T-helper 2 cell treated with Interferon-gamma antibody and Interleukin-4, amounts not matched to agents 5 μg/mL and 100 μg/mL, for 36 hours (primary cell): Measurements from ENCODE around the gene SH2D3A.
"Not testable (repeated sequence)": the region's sequence is repeated elsewhere in the genome, so short reads cannot be mapped to it uniquely, and the experiment has no call there.

Experiments
- DNase-seq: peaks from one replicate; pipeline ENCODE4 v3.0.0; 2021; ENCODE audit warnings: low spot score
- H3K27ac Mint-ChIP-seq: one replicate; pipeline ENCODE4 v1.8.0; 2021; ENCODE audit warnings: mild to moderate bottlenecking, mixed read lengths
- H3K27me3 Mint-ChIP-seq: one replicate; pipeline ENCODE4 v1.8.0; 2021; ENCODE audit warnings: low read depth, mixed read lengths
- H3K36me3 Mint-ChIP-seq: one replicate; pipeline ENCODE4 v1.8.0; 2021; ENCODE audit warnings: low read depth, mixed read lengths
- H3K4me1 Mint-ChIP-seq: one replicate; pipeline ENCODE4 v1.8.0; 2021; ENCODE audit warnings: low read depth, mixed read lengths
- H3K4me3 Mint-ChIP-seq: one replicate; pipeline ENCODE4 v1.8.0; 2022; ENCODE audit warnings: mild to moderate bottlenecking, moderate library complexity, mixed read lengths
- H3K9me3 Mint-ChIP-seq: one replicate; pipeline ENCODE4 v1.8.0; 2021; ENCODE audit warnings: mixed read lengths

SH2D3A gene

GRCh38 chr19:6776045-6776444 lies 8.8 kb upstream of the SH2D3A start:
- Mint-ChIP-seq H3K4me3 (peak overlapping the region; percentile 10), H3K9me3 (peaks cover 12% of the 10 kb centered on the region), H3K27ac (peak overlapping the region; percentile 50), H3K36me3 (peaks cover 45% of the 10 kb centered on the region), H3K4me1 (peaks cover 39% of the 10 kb centered on the region)
- not testable (repeated sequence) for H3K27me3 Mint-ChIP-seq, DNase-seq

GRCh38 chr19:6774821-6775707 lies 7.8 kb upstream of the SH2D3A start:
- H3K9me3 Mint-ChIP-seq: peaks cover 12% of the 10 kb centered on the region
- peak overlapping the region; percentile 69 for H3K4me3 Mint-ChIP-seq
- H3K27me3 Mint-ChIP-seq: no peaks in the 10 kb centered on the region
- H3K4me1 Mint-ChIP-seq: peaks cover 38% of the 10 kb centered on the region
- peaks cover 42% of the 10 kb centered on the region for H3K36me3 Mint-ChIP-seq
- no peak for DNase-seq
- peak overlapping the region; percentile 41 for H3K27ac Mint-ChIP-seq

- Mint-ChIP-seq H3K27me3 (no peaks in the 10 kb centered on the region), H3K4me3 (peak overlapping the region; percentile 97), H3K9me3 (peaks cover 12% of the 10 kb centered on the region), H3K27ac (peak overlapping the region; percentile 87), H3K4me1 (peaks cover 38% of the 10 kb centered on the region), H3K36me3 (peaks cover 41% of the 10 kb centered on the region)
- DNase-seq: peak; percentile 66
Measured at GRCh38 chr19:6773323-6773931, 6.2 kb upstream of the SH2D3A start.

GRCh38 chr19:6772866-6773322 lies 5.7 kb upstream of the SH2D3A start:
- Mint-ChIP-seq H3K4me3 (peak overlapping the region; percentile 97), H3K36me3 (peaks cover 36% of the 10 kb centered on the region), H3K9me3 (peaks cover 12% of the 10 kb centered on the region), H3K27ac (peak overlapping the region; percentile 87), H3K4me1 (peaks cover 38% of the 10 kb centered on the region), H3K27me3 (no peaks in the 10 kb centered on the region)
- no peak for DNase-seq

GRCh38 chr19:6772028-6772865 lies 5.0 kb upstream of the SH2D3A start, which contains the start of gene VAV1:
Gene VAV1, plus strand, starts transcription at chr19:6772708. Its CDS starts 100 bp downstream, at chr19:6772808.
- H3K27me3 Mint-ChIP-seq: no peaks in the 10 kb centered on the region
- peaks cover 11% of the 10 kb centered on the region for H3K9me3 Mint-ChIP-seq
- peak within 1 kb of the TSS; percentile 87 for H3K27ac Mint-ChIP-seq
- peaks cover 35% of the 10 kb centered on the region for H3K4me1 Mint-ChIP-seq
- DNase-seq: peak; percentile 74
- H3K4me3 Mint-ChIP-seq: peak within 1 kb of the TSS; percentile 97
- H3K36me3 Mint-ChIP-seq: peaks cover 31% of the 10 kb centered on the region

- Mint-ChIP-seq H3K27ac (peak overlapping the region; percentile 87), H3K4me3 (peak overlapping the region; percentile 97), H3K36me3 (peaks cover 25% of the 10 kb centered on the region), H3K4me1 (peaks cover 36% of the 10 kb centered on the region)
- not testable (repeated sequence) for DNase-seq, H3K9me3 Mint-ChIP-seq, H3K27me3 Mint-ChIP-seq
Measured at GRCh38 chr19:6771648-6772027, 4.4 kb upstream of the SH2D3A start.

- H3K9me3 Mint-ChIP-seq: no peaks in the 10 kb centered on the region
- peaks cover 38% of the 10 kb centered on the region for H3K4me1 Mint-ChIP-seq
- no peak for DNase-seq
- no peaks in the 10 kb centered on the region for H3K27me3 Mint-ChIP-seq
- peak overlapping the region; percentile 40 for H3K4me3 Mint-ChIP-seq
- peaks cover 6% of the 10 kb centered on the region for H3K36me3 Mint-ChIP-seq
- peak overlapping the region; percentile 60 for H3K27ac Mint-ChIP-seq
Measured at GRCh38 chr19:6769006-6769619, 1.9 kb upstream of the SH2D3A start.

GRCh38 chr19:6768236-6768785 lies 1.1 kb upstream of the SH2D3A start:
- H3K4me3 Mint-ChIP-seq: peak overlapping the region; percentile 90
- DNase-seq: no peak
- peaks cover 33% of the 10 kb centered on the region for H3K4me1 Mint-ChIP-seq
- no peaks in the 10 kb centered on the region for H3K9me3 Mint-ChIP-seq
- H3K27me3 Mint-ChIP-seq: no peaks in the 10 kb centered on the region
- H3K36me3 Mint-ChIP-seq: peaks cover under 1% of the 10 kb centered on the region
- H3K27ac Mint-ChIP-seq: peak overlapping the region; percentile 85

GRCh38 chr19:6767081-6767356 lies 216 bp downstream of the SH2D3A start:
- Mint-ChIP-seq H3K27me3 (no peaks in the 10 kb centered on the region), H3K4me3 (peak overlapping the region; percentile 90), H3K27ac (peak overlapping the region; percentile 85), H3K36me3 (no peaks in the 10 kb centered on the region), H3K4me1 (peaks cover 29% of the 10 kb centered on the region), H3K9me3 (no peaks in the 10 kb centered on the region)
- no peak for DNase-seq

GRCh38 chr19:6766357-6767080 lies 716 bp downstream of the SH2D3A start:
- H3K27me3 Mint-ChIP-seq: no peaks in the 10 kb centered on the region
- no peaks in the 10 kb centered on the region for H3K9me3 Mint-ChIP-seq
- peak overlapping the region; percentile 90 for H3K4me3 Mint-ChIP-seq
- H3K36me3 Mint-ChIP-seq: no peaks in the 10 kb centered on the region
- peak overlapping the region; percentile 85 for H3K27ac Mint-ChIP-seq
- H3K4me1 Mint-ChIP-seq: peaks cover 27% of the 10 kb centered on the region
- DNase-seq: no peak

- peaks cover 5% of the 10 kb centered on the region for H3K36me3 Mint-ChIP-seq
- peak overlapping the region; percentile 90 for H3K4me3 Mint-ChIP-seq
- no peaks in the 10 kb centered on the region for H3K27me3 Mint-ChIP-seq
- H3K4me1 Mint-ChIP-seq: peaks cover 27% of the 10 kb centered on the region
- peak overlapping the region; percentile 85 for H3K27ac Mint-ChIP-seq
- DNase-seq: no peak
- H3K9me3 Mint-ChIP-seq: no peaks in the 10 kb centered on the region
Measured at GRCh38 chr19:6765738-6766356, 1.4 kb downstream of the SH2D3A start.

GRCh38 chr19:6762253-6762797 lies 4.9 kb downstream of the SH2D3A start:
- Mint-ChIP-seq H3K4me1 (peaks cover 18% of the 10 kb centered on the region), H3K36me3 (peaks cover 19% of the 10 kb centered on the region)
- not testable (repeated sequence) for H3K9me3 Mint-ChIP-seq, H3K27me3 Mint-ChIP-seq, DNase-seq, H3K4me3 Mint-ChIP-seq, H3K27ac Mint-ChIP-seq
